RWPE2 (cell line): ENCODE data around the gene FBXL7.

Source experiments
- ATAC-seq: fragments of 200-7000 bp; cut with Tn5 transposase; 3 replicates; pipeline ENCODE4 v1.9.1; 2021; ENCODE audit warnings: low read depth
- DNase-seq: peaks from one replicate; pipeline ENCODE4 v3.0.0-alpha.2; 2020; ENCODE audit warnings: low spot score
- H3K27ac ChIP-seq: fragments of 450-650 bp; 2 replicates; pipeline ENCODE4 v1.5.1; 2017; ENCODE audit warnings: mild to moderate bottlenecking; ENCODE audit not compliant: poor library complexity, severe bottlenecking
- H3K27me3 ChIP-seq: fragments of 250-450 bp; sonication (Bioruptor Pico); 2 replicates; pipeline ENCODE4 v1.5.1; 2021; ENCODE audit warnings: mild to moderate bottlenecking, moderate library complexity; ENCODE audit not compliant: insufficient read depth, poor library complexity, severe bottlenecking
- H3K36me3 ChIP-seq: fragments of 250-450 bp; sonication (Bioruptor Pico); 2 replicates; pipeline ENCODE4 v1.5.1; 2020; ENCODE audit warnings: low read depth, mild to moderate bottlenecking, moderate library complexity
- H3K4me1 ChIP-seq: fragments of 250-450 bp; sonication (Bioruptor Pico); 2 replicates; pipeline ENCODE4 v1.5.1; 2021; ENCODE audit warnings: mild to moderate bottlenecking, moderate library complexity; ENCODE audit not compliant: insufficient read depth, poor library complexity, severe bottlenecking
- H3K4me3 ChIP-seq: fragments of 250-450 bp; sonication (Bioruptor Pico); 2 replicates; pipeline ENCODE4 v1.5.1; 2021; ENCODE audit warnings: mild to moderate bottlenecking, moderate library complexity; ENCODE audit not compliant: severe bottlenecking
- H3K9me3 ChIP-seq: fragments of 250-450 bp; sonication (Bioruptor Pico); 2 replicates; pipeline ENCODE4 v1.5.1; 2021; ENCODE audit warnings: mild to moderate bottlenecking, moderate library complexity; ENCODE audit not compliant: severe bottlenecking
- TF ChIP-seq, protein P1 (sequence below): fragments of 450-650 bp; IDR thresholded peaks from one replicate; pipeline ENCODE4 v1.5.1; 2017; ENCODE audit warnings: mild to moderate bottlenecking, moderate library complexity; ENCODE audit not compliant: poor library complexity, severe bottlenecking

The FBXL7 gene

DNA sequence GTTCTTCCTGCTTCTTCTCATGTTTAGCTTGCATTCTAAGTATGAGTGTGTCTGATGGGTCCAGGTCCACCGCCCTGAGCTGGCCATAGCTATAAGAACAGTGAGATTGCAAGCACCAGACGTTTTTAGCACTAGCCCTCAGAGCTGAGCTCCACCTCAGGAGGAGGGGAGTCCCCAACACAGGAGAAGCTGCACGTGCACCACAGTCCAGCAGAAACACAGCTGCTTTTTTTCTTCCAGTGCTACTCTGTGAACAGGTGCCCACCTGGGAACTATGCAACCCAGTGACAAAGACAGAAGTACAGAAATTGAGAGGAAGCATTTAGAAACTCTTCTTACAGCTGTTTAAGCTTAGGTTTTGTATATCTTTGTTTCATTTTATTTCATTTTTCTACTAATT is 380.2 kb downstream of the FBXL7 start:
- no peak for DNase-seq
- Histone ChIP-seq H3K4me3 (no peak overlapping the region), H3K27ac (no peak overlapping the region), H3K9me3 (no peaks in the 10 kb centered on the region), H3K36me3 (no peaks in the 10 kb centered on the region), H3K4me1 (no peaks in the 10 kb centered on the region), H3K27me3 (no peaks in the 10 kb centered on the region)
- TF ChIP-seq, protein P1, sequence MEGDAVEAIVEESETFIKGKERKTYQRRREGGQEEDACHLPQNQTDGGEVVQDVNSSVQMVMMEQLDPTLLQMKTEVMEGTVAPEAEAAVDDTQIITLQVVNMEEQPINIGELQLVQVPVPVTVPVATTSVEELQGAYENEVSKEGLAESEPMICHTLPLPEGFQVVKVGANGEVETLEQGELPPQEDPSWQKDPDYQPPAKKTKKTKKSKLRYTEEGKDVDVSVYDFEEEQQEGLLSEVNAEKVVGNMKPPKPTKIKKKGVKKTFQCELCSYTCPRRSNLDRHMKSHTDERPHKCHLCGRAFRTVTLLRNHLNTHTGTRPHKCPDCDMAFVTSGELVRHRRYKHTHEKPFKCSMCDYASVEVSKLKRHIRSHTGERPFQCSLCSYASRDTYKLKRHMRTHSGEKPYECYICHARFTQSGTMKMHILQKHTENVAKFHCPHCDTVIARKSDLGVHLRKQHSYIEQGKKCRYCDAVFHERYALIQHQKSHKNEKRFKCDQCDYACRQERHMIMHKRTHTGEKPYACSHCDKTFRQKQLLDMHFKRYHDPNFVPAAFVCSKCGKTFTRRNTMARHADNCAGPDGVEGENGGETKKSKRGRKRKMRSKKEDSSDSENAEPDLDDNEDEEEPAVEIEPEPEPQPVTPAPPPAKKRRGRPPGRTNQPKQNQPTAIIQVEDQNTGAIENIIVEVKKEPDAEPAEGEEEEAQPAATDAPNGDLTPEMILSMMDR, result no peak
- ATAC-seq, result no peak

DNA sequence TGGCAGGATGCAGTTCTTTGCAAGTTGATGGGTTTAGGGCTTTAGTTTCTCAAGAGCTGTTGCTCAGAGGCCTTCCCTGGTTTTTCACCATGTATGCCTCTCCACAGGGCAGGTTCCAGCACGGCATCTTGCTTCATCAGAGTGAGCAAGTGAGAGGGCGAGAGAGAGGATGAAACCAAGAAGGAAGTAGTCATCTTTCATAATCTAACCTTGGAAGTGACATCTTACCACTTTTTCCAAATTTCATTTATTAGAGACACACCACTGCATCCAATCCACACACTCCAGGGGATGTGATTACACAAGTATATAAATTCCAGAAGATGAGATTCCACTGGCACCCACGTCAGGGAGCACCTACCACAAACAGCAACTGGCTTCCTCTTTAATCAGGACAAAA is 385.2 kb downstream of the FBXL7 start:
- no peaks in the 10 kb centered on the region for H3K27me3 ChIP-seq
- TF ChIP-seq, protein P1, result no peak
- H3K27ac ChIP-seq, result no peak overlapping the region
- H3K4me1 ChIP-seq, result no peaks in the 10 kb centered on the region
- H3K36me3 ChIP-seq, result no peaks in the 10 kb centered on the region
- H3K4me3 ChIP-seq, result no peak overlapping the region
- H3K9me3 ChIP-seq, result no peaks in the 10 kb centered on the region
- DNase-seq (no peak), ATAC-seq (0 out of 3 replicates have a peak, but pooled peaks have one; percentile 21)

DNA sequence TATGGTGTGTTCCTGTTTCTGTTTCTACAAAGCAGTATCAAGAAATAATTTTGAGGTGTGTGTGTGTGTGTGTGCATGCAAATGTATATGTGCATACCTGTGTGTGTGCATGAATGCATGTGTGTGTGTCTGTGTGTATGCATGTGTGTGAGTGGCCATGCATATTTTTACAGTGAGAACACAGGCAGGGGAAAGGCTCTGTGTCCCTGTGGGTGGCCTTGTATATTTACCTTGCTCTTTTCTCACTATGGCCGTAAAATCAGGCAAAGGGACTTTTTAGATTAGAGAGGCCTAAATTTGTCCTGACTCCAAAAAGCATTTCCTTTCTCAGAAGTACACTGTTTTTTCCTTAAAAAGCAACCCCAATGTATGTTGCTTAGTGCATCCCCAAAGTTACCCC is 386.2 kb downstream of the FBXL7 start:
- H3K4me1 ChIP-seq, result no peaks in the 10 kb centered on the region
- no peaks in the 10 kb centered on the region for H3K27me3 ChIP-seq
- H3K27ac ChIP-seq, result no peak overlapping the region
- no peak overlapping the region for H3K4me3 ChIP-seq
- H3K36me3 ChIP-seq, result no peaks in the 10 kb centered on the region
- ATAC-seq (no peak), DNase-seq (no peak)
- H3K9me3 ChIP-seq, result no peaks in the 10 kb centered on the region
- TF ChIP-seq, protein P1, result no peak

DNA sequence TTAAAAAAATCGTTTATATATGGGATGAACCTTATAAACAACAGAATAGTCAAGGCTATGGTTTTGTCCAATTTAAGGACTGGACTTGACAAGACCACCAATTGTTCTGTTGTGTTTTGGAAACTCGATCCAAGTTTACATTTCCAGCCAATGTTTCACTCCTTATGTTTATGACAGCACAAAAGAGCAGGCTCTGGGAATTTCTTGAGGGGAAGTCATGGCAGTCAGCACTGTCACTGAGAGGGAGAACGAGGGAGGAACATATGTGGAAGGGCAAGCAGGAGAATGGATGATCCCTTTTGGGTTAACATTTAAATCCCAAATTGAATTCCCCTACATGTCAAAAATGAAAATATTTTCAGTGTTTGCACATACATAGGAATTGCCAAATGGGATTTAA is 387.1 kb downstream of the FBXL7 start:
- Histone ChIP-seq H3K9me3 (no peaks in the 10 kb centered on the region), H3K27ac (no peak overlapping the region), H3K4me1 (no peaks in the 10 kb centered on the region), H3K4me3 (no peak overlapping the region), H3K27me3 (no peaks in the 10 kb centered on the region), H3K36me3 (no peaks in the 10 kb centered on the region)
- no peak for ATAC-seq
- TF ChIP-seq, protein P1, result no peak
- no peak for DNase-seq

DNA sequence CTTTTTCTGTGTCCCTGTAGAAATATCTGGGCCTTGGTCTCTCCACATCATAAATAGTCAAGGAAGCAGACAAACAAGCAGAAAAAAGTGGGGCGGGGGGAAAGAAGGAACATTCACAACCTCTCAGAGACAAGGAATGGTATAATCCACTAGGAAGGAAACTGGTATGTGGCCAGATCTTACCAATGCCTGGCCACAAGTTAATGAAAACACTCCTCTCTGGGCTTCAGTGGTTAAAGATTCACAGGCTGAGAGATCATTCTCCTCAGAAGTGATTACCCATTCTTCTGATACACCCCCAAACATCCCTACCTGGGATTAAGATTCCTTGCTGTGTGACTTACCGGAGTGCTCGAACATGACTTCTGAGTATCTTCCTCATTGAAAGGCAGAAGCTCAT is 389.0 kb downstream of the FBXL7 start:
- TF ChIP-seq, protein P1, result no peak
- no peaks in the 10 kb centered on the region for H3K4me1 ChIP-seq
- no peaks in the 10 kb centered on the region for H3K9me3 ChIP-seq

More for the DNA sequence above, 389.0 kb downstream of the FBXL7 start:
- ATAC-seq (no peak), DNase-seq (no peak)
- Histone ChIP-seq H3K27me3 (no peaks in the 10 kb centered on the region), H3K27ac (no peak overlapping the region), H3K36me3 (no peaks in the 10 kb centered on the region), H3K4me3 (no peak overlapping the region)
